Caco-2 (cell line): ENCODE measurements around the gene DLD. TPM values are rescaled to one million over a fixed set of nuclear protein-coding genes. Genes with fewer than 3 reads are reported as not detected.
"Not testable (repeated sequence)": the region's sequence is repeated elsewhere in the genome, so short reads cannot be mapped to it uniquely, and the experiment has no call there.

Experiments
- BruUV-seq: library from RNA; stranded (reverse); fragments of 400-500 nt; replicated peaks from 2 replicates; lab custom pipeline; 2021; lab: Mats Ljungman, UMichigan
- CTCF ChIA-PET: fragments of 300-600 bp; sonication (Branson Sonifier 250); formaldehyde crosslinking; loops from one replicate; lab custom pipeline; 2022; ENCODE audit warnings: antibody characterized with exemption; lab: Charles Lee
- POLR2A ChIA-PET: fragments of 300-600 bp; sonication (Branson Sonifier 250); formaldehyde crosslinking; loops from one replicate; lab custom pipeline; 2022; ENCODE audit warnings: antibody characterized with exemption; lab: Charles Lee
- DNase-seq, 2 experiments: peaks; one replicate each; pipeline versions ENCODE4 v3.0.0 to v3.0.0-alpha.2; 2020 to 2022
- H3K27me3 ChIP-seq: replicated peaks from 2 replicates; pipeline ENCODE4 v1.6.0; 2011; ENCODE audit warnings: low read length; ENCODE audit not compliant: control insufficient read depth, insufficient read depth
- H3K36me3 ChIP-seq: 2 replicates; pipeline ENCODE4 v1.5.1; 2011; ENCODE audit warnings: low read length; ENCODE audit not compliant: control insufficient read depth, insufficient read depth
- H3K4me1 ChIP-seq: fragments of 250-450 bp; sonication (Bioruptor Pico); 2 replicates; pipeline ENCODE4 v1.5.1; 2020; ENCODE audit warnings: mild to moderate bottlenecking
- H3K4me3 ChIP-seq: 2 replicates; pipeline ENCODE4 v1.5.1; 2011; ENCODE audit warnings: low read depth, mild to moderate bottlenecking, control low read depth, low read length
- H3K9me3 ChIP-seq: fragments of 250-450 bp; sonication (Bioruptor Pico); 2 replicates; pipeline ENCODE4 v1.5.1; 2020; ENCODE audit warnings: mild to moderate bottlenecking, moderate library complexity
- H3K27ac Mint-ChIP-seq: one replicate; pipeline ENCODE4 v1.8.0; 2022; ENCODE audit warnings: mixed read lengths; ENCODE audit not compliant: unreplicated experiment
- H3K27me3 Mint-ChIP-seq: one replicate; pipeline ENCODE4 v1.8.0; 2022; ENCODE audit warnings: mixed read lengths; ENCODE audit not compliant: insufficient read depth, unreplicated experiment
- H3K36me3 Mint-ChIP-seq: one replicate; pipeline ENCODE4 v1.8.0; 2022; ENCODE audit warnings: mild to moderate bottlenecking, mixed read lengths; ENCODE audit not compliant: insufficient read depth, unreplicated experiment
- H3K4me1 Mint-ChIP-seq: one replicate; pipeline ENCODE4 v1.8.0; 2022; ENCODE audit warnings: low read depth, mixed read lengths; ENCODE audit not compliant: unreplicated experiment
- H3K4me3 Mint-ChIP-seq: one replicate; pipeline ENCODE4 v1.8.0; 2022; ENCODE audit warnings: mild to moderate bottlenecking, moderate library complexity, mixed read lengths; ENCODE audit not compliant: unreplicated experiment
- H3K9me3 Mint-ChIP-seq: one replicate; pipeline ENCODE4 v1.8.0; 2022; ENCODE audit warnings: mixed read lengths; ENCODE audit not compliant: unreplicated experiment
- intact Hi-C: fragments of 100-400 bp; cut with micrococcal nuclease; formaldehyde crosslinking; loops from one replicate; pipeline ENCODE4 v1.10.0; 2022; ENCODE audit not compliant: unreplicated experiment
- total RNA-seq: library from RNA; stranded (reverse); gene quantifications from 2 replicates; pipeline ENCODE4 v1.2.3, GENCODE V29; 2022
- TF ChIP-seq, protein P1 (sequence below), 2 experiments: fragments of 200-600 bp in 1 of 2; IDR thresholded peaks; 1 replicate in 1 of 2; 2 replicates in 1 of 2; pipeline versions ENCODE4 v1.5.1 to v1.8.0; 2011 to 2022; ENCODE audit warnings: antibody characterized with exemption in 1 of 2, control low read depth in 1 of 2, inconsistent platforms in 1 of 2, low read depth in 1 of 2, low read length in 1 of 2, mild to moderate bottlenecking in 1 of 2, moderate library complexity in 1 of 2; ENCODE audit not compliant: insufficient read depth in 1 of 2, severe bottlenecking in 1 of 2, unreplicated experiment in 1 of 2

Gene DLD
- total RNA-seq, 1 experiment from 2014 or later = 141 TPM

DNA sequence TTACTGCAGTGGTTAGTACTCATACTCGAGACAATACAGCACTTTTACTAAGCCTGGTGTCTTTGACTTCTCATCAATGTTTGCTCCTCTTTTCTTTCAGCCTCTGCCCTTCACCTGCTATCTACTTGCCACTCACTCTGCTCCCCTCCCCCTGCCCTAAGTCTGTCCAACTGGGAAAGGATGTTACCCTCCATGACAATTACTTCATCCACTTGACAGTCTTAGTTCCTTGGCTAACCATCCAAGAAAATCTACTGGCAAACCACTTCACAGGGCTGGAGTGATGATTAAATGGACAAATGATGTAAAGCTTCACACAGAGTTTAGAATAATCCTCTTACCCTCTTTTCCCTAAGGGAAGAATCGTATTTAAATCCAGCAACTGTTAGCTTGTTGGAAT, 8.2 kb upstream of the DLD start:
- TF ChIP-seq, protein P1, sequence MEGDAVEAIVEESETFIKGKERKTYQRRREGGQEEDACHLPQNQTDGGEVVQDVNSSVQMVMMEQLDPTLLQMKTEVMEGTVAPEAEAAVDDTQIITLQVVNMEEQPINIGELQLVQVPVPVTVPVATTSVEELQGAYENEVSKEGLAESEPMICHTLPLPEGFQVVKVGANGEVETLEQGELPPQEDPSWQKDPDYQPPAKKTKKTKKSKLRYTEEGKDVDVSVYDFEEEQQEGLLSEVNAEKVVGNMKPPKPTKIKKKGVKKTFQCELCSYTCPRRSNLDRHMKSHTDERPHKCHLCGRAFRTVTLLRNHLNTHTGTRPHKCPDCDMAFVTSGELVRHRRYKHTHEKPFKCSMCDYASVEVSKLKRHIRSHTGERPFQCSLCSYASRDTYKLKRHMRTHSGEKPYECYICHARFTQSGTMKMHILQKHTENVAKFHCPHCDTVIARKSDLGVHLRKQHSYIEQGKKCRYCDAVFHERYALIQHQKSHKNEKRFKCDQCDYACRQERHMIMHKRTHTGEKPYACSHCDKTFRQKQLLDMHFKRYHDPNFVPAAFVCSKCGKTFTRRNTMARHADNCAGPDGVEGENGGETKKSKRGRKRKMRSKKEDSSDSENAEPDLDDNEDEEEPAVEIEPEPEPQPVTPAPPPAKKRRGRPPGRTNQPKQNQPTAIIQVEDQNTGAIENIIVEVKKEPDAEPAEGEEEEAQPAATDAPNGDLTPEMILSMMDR (IDR thresholded peaks at IDR 0.05; ENCODE audit: insufficient read depth in 1 of 2, low read depth in 1 of 2, low read length in 1 of 2, severe bottlenecking in 1 of 2, unreplicated experiment in 1 of 2) = no peak
- no peaks in the 10 kb centered on the region for H3K9me3 Mint-ChIP-seq
- peaks cover 4% of the 10 kb centered on the region for H3K27me3 Mint-ChIP-seq
- no peaks in the 10 kb centered on the region for H3K27me3 ChIP-seq
- CTCF ChIA-PET = interaction anchor here (1.1 kb wide), 1 partner anchor 140 kb away, joined by 5 read pairs; no protein-coding TSS in a partner anchor
- H3K4me3 Mint-ChIP-seq = no peak overlapping the region
- no peaks in the 10 kb centered on the region for H3K36me3 ChIP-seq
- H3K4me3 ChIP-seq = no peak overlapping the region
- H3K4me1 Mint-ChIP-seq = peaks cover 20% of the 10 kb centered on the region
- H3K9me3 ChIP-seq = no peaks in the 10 kb centered on the region
- H3K36me3 Mint-ChIP-seq = peaks cover 6% of the 10 kb centered on the region
- H3K4me1 ChIP-seq = no peaks in the 10 kb centered on the region
- H3K27ac Mint-ChIP-seq = no peak overlapping the region
- POLR2A ChIA-PET = no interaction called here
- no peak for DNase-seq
- BruUV-seq = no TSS peak
- intact Hi-C loops = no loop called here

DNA sequence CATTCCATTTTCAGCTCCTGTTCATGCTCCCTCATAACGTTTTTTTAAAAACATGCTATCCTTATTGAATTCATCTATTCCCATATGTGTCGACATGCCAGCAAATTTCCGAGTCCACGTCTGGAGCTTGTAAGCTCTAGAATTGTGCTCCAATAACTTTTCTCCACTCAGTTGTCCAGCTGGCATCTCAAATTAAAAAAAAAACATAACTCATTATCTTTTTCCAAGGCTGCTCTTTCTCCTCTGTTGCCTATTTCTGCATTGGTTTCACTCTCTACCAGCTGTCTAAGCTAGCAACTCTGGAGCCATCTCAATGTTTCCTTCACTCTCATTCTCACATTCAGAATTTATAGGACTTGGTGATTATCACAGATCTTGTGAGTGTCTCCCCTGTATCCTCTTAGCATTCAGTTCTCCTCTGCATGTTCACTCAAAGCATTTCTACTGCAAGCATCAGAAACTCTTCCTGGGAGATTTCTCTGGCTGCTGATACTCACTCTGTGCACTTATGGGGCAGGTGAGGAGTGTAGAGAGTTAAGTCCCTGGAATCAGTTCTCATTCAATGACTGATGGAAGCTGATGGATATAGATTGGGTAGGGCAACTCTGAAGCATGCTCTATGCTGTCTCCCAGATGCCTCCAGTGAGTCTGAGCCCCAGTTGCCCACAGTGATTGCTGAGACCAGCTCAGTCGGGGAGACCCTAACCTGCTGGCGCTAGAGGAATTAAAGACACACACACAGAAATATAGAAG, 6.7 kb upstream of the DLD start:
- POLR2A ChIA-PET = no interaction called here
- Histone ChIP-seq H3K4me3 (no peak overlapping the region), H3K9me3 (no peaks in the 10 kb centered on the region), H3K27me3 (no peaks in the 10 kb centered on the region), H3K4me1 (no peaks in the 10 kb centered on the region), H3K36me3 (no peaks in the 10 kb centered on the region)
- H3K4me3 Mint-ChIP-seq = no peak overlapping the region
- H3K4me1 Mint-ChIP-seq = peaks cover 14% of the 10 kb centered on the region
- intact Hi-C loops = no loop called here
- peaks cover 4% of the 10 kb centered on the region for H3K27me3 Mint-ChIP-seq
- no peak overlapping the region for H3K27ac Mint-ChIP-seq
- BruUV-seq = no TSS peak
- TF ChIP-seq, protein P1 (IDR thresholded peaks at IDR 0.05; ENCODE audit: insufficient read depth in 1 of 2, low read depth in 1 of 2, low read length in 1 of 2, severe bottlenecking in 1 of 2, unreplicated experiment in 1 of 2) = no peak
- no peak for DNase-seq
- no peaks in the 10 kb centered on the region for H3K9me3 Mint-ChIP-seq
- CTCF ChIA-PET = no interaction called here
- peaks cover 6% of the 10 kb centered on the region for H3K36me3 Mint-ChIP-seq

DNA sequence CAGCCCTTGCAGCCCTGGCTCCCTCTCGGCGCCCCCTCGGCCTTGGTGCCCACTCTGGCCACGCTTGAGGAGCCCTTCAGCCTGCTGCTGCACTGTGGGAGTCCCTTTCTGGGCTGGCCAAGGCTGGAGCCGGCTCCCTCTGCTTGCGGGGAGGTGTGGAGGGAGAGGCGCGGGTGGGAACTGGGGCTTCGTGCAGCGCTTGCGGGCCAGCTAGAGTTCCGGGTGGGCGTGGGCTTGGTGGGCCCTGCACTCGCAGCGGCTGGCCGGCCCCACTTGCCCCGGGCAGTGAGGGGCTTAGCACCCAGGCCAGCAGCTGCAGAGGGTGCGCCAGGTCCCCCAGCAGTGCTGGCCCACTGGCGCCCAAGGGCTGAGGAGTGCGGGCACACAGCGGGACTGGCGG, 3.2 kb upstream of the DLD start:
- H3K36me3 ChIP-seq, H3K27me3 ChIP-seq, BruUV-seq, H3K27ac Mint-ChIP-seq, POLR2A ChIA-PET, H3K9me3 Mint-ChIP-seq, H3K9me3 ChIP-seq, intact Hi-C loops, H3K4me1 Mint-ChIP-seq, H3K4me3 ChIP-seq, H3K27me3 Mint-ChIP-seq, H3K4me1 ChIP-seq, DNase-seq, H3K4me3 Mint-ChIP-seq: not testable (repeated sequence)
- CTCF ChIA-PET = interaction anchor here (1.1 to 1.7 kb wide), 2 partner anchors 9 to 144 kb away, joined by 5 to 6 read pairs; partner anchors contain the start of gene CBLL1
- H3K36me3 Mint-ChIP-seq = peaks cover 14% of the 10 kb centered on the region
